NCI-H2029 treated with DMSO at 0.1 percent for 48 hours (cell line): Measurements from ENCODE around the gene CCR9.

Experiments
- DNase-seq: peaks from one replicate; lab custom pipeline; 2025; lab: John Stamatoyannopoulos, UW

The CCR9 gene

DNA sequence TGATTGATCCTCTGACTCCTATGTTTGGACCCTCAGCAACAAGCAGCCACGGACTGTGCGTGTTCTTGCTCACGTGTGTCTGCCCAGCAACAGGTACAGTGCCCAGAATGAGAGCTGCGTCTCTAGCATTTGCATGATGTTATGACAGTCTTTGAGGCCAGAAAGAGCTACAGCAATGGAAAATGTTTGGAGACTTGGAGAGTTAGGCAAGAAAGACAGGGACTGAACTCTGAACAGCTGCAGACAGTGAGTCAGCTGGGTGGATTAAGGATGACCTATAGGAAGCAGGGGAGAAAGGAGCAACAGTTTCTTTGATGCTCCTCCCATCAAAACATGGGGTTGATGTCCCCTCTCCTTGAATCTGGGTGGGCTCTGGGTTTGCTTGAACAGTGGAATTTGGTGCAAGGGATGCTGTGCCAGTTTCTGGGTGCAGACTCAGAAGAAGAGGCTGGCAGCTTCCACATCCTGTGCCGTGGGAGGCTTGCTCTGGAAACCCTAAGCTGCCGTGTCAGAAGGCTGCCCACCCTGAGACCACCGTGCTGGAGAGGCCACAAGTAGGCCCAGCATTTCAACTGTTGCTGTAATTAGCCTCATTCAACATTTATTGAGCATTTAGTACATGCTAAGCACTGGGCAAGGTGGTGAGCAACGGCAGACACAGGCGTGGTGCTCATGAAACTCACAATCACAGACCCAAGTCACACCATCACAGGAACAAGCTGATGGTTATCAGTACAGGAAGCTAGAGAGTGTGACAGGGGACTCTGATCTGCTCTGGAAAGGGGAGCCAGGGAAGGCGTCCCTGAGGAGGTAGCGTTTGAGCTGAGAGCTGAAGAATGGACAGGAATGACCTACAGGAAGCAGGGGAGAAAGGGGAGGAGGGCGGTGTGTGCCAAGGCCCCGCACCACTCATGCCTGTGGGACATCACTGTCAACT lies 21.7 kb downstream of the CCR9 start:
- no peak for DNase-seq

DNA sequence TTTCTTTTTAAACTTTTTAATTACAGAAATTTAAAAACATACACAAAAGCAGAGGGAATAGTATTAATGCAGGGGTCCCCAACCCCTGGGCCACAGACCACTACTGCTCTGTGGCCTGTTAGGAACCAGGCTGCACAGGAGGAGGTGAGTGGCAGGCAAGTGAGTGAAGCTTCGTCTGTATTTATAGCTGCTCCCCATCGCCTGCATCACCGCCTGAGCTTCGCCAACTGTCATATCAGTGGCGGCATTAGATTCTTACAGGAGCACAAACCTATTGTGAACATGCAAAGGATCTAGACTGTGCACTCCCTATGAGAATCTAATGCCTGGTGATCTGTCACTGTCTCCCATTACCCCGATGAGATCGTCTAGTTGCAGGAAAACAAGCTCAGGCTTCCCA lies 22.4 kb downstream of the CCR9 start:
- no peak for DNase-seq

DNA sequence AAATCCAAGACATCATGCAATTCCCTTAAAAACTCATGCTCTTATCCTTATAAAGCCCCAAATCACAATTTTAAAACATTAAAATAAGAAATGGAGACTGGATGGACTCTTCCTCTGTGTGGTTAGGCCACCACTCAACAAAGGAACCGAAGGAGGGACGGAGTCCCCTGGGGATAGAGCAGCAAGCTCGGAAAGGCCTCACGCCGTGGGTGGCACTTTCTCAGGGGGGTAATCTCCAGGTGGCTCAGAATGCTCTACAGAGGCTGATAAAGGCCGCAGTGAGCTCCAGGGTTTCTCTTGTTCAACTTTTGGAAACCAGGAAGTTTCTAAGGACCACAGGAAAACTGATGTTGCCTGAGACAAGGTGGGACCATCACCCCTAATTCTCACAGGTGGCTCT lies 23.2 kb downstream of the CCR9 start:
- DNase-seq: no peak

DNA sequence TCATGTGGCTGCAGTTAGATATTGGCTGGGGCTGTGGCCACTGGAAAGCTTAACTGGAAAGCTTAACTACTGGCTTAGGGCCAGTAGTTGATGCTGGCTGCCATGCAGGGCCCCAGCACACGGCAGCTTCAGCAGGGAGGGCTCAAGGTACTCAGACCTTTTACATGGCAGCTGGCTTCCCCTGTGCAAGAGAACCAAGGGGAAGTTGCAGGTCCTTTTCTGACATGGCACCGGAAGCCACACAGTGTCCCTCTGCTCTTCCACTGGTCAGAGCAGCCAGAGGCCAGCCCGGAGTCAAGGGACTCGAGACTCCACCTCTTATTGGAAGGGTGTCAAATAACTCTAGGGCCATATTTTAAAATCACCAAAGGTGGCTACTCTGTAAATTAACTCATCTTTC lies 24.5 kb downstream of the CCR9 start:
- DNase-seq: no peak

DNA sequence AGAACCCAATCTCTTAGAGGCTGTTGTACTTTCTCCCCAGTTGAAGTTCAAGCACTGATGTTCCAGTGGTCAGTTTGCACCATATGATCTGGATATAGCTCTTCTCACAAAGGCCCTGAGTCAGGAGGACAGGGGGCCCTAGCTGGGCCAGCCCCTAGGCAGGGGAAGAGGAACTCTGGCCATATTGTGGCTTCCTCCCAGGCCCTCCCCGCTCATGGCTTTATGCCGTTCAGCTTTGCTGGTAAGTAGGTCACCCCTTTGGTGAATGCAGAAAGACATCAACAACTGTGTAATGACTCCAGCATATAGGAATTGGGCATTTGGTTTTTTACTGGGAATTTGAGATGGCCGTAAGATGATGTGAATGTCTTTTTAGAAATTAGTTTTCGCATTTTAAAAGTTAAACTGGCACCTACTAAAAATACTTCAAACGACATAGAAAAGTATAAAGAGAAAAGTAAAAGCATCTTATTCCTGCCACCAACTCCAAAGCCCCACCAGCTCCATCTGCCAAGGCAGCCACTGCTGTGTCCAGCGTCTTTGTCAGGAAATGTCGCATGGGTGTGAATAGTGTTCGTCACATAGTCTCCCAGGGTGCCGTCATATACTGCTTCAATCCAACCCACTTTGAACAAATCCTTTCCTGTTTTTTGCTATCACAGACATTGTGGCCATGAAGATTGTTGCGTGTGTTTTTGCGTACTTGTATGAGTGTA lies 25.3 kb downstream of the CCR9 start:
- no peak for DNase-seq

DNA sequence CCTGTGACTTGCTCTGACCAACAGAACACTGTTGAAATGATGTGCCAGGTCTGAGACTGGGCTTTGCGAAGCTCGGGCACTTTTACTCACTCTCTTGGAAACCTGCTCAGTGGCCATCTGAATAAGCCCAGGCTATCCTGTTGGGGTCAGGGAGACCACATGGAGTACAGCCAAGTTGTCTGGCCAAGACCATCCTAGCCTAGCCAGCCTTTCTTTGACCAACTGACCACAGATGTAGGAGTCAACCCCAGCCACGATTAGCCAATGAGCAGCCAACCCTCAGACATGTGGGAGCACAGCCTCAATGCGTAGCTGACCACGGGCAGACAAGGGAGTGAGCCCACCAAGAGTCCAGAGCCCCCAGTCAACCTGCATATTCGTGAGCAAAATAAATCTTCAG lies 26.1 kb downstream of the CCR9 start:
- DNase-seq: no peak

DNA sequence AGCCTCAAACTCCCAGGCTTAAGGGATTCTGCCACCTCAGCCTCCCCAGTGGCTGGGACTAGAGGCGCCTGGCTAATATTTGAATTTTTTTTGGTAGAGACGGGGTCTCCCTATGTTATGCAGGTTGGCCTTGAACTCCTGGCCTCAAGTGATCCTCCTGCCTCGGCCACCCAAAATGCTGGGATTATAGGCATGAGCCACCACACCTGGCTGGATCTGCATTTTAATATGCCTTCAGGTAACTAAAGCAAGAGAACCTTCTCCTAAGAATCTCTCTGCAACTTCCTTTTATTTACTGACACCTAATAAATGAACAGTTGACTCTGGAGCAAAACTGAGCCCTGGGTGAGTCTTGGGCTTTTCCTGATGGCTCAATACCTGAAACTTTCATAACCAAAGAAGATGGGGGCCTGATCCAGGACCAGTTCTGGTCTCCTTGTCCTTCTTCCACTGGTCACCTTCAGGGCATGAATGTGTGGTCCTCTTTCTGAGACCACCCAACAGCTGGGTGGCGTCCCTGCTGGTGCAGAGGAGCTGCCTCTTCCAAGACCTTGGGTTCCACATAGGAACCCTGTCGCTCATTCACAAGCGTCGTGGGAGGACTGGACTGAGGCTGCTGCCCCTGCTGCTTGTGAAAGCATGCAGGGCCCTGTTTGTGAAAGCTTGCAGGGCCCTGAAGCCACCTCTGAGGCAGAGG lies 28.2 kb downstream of the CCR9 start:
- DNase-seq: no peak

DNA sequence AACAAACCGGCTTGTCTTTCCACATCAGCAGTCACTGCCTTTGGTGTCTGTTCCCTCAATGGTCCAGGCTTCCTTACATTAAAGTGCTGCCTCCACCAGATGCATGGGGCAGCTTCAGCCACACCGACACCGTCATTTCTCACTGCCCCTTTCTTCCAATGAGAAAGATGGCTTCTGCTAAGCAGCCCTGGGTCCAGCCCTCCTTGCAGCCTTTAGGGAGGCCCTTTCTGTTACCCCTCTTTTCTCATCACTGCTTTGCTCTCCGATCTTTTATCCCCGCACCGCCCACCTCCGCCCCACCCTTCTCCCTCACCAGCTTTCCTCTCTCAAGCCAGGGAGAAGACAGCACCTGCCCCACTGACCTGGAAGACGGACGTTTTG lies 28.7 kb downstream of the CCR9 start:
- no peak for DNase-seq

DNA sequence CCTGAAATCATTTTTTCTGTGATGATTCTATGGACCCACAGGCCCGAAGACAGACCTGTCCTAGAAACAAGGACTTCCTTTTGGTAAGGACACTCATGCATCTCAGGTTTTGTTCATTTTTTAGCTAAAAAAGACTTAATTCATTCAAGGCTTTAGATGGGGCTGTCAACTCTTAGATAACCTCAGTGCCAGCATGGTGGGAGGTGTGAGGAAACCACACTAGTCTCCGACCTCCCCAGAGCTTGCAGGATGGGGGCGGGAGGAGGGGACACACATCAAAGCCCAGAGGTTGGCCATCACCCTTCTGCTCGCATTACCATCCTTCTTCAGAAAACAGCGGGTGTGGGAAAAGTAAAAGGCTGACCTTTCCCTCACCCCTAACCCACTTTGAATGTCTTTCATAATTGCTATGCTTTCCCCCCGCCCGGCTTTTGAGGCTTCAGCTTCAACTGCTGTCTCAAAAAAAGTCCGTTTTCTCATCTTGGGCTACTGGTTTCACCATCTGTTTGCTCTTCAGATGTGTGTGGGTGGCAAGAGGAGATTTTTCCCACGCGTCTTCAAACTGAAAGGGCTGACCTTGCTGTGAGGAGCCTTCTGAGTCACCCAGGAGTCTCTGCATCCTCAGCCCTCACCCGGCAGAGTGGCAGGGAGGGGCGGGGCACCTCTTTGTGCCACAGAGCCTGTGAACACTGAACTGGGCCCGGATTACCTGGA lies 29.3 kb downstream of the CCR9 start:
- no peak for DNase-seq

DNA sequence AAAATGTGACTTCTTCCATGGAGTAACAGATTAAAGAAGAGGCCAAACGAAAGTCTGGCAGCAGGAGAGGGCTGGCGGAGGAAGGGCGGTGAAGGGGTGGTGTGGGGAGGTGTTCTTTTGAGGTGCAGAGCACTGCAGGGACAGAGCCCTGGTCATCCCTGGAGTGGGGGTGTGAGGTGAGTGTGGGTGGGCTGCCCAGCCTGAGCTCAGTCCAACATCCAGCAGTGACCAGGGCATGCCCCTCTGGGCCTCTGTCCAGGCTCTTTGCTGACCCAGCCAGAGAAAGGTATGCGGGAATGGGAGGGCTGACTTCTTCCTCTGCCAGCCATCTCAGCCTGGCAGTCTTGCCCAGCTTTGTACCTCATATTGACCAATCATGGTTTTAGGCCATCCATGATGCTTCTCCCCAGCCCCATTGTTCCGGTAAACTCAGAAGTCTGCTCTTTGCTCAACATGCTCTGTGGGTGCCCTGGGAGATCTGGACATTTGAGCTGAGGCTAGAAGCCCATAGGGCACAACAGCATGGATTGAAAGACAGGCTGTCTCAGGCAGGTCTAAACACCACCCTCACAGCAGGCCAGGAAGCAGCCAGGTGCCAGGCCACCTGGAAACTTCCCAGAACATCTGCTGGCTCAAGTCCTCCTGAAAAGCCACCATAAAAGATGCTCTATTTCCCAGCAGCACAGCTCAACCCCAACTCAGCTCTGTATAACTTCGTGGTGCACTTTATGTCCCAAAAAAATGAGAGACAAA lies 31.0 kb downstream of the CCR9 start:
- DNase-seq: no peak

DNA sequence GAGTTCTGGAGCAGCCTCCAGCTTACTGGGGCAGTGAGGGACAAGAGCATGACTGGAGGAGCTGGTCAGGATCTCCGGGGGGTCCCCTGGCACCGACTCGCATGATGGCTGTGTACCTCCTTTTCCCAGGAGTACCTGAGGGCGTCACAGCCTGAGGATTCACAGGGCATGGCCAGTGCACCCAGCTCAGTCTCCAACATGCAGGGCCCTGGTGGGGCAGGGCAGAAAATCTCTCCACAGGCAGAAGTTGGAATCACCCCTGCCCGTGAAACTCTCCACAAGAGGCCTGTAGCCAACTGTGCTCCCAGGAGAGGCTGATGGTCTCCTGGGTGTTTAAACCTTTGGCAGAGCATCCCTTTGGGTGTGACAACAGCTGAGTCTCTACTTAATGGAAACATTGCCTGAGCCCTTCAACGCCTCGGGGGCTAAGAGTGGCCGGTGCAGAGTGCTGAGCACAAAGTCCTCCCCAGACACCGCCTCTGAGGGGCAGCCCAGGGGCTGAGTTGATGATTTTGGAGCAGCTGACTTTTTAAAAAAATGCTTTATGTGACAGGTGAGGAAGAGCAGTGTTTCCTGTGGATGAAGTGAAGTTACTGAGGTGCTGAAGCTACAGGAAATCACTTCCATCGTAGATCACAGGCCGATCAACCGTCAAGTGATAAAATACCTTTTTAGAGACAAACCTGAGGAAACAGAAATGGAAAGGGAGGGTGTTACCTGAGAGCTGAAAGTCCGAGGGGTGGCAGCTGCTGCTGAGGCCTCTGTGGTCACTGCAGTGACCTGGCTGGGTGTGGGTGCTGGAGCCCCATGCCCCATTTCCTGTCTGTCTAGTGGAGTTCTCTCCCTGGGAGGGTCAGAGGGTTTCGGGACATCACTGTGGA lies 35.1 kb downstream of the CCR9 start:
- DNase-seq: no peak

DNA sequence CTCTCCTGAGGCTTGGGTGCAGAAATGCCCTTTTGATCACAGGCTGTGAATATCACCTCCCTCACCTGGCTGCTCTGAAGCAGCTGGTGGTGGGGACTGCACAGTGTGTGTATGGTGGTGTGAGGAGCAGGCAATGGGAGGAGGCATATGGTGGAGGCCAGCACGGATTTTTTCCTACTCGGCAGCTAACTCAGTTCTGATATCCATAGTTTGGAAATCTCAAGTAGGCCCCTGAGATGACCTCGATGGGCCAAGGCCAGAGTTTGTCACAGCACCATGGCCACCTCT lies 35.6 kb downstream of the CCR9 start:
- no peak for DNase-seq

DNA sequence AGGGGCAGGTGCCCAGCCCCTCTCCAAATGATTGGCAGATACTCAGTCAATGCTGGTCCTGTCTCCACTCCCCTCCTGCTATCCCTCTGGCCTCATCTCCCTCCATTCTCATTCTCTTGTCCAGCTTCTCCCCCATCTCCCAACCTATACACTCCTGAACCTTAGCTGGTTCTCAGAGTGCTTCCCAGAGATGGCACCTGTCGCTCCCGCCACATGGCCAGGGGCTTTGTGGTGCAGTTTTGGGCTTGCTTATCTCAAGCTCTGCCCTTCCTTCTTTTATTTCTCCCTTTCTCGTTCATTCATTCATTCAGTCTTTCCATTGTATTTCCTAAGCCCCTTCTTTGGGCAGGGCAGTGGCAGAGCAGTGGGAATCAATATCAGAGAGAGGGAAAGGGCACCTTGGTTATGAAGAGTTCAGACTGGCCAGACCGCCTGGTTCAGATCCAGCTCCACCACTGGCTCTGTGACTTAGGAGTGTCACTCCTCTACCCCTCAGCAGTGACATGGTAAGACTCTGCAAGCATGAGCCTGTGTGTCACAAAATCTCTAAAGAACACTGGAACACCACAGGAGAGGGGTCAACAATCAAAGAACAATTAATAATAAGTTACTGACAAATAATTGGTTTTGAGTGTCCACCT lies 36.7 kb downstream of the CCR9 start:
- no peak for DNase-seq

DNA sequence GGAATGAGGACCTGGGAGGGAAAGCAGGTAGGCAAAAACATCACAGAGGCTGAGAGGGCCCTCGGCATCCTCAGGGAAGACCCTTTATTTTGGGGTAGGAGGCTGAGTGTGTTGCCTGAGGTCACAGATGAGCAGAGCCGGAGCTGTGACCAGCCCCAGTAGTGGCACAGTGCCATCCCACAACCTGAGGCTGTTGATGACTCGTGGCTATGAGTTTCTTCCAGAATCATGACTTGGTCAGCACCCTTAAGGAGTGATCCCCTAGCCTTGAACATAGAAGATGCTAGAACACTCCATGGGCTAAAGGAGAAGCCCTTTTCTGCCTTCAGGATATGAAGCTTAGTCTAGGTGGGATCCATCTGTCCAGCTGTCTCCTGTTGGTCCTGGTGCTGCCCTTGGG lies 37.4 kb downstream of the CCR9 start:
- DNase-seq: no peak

DNA sequence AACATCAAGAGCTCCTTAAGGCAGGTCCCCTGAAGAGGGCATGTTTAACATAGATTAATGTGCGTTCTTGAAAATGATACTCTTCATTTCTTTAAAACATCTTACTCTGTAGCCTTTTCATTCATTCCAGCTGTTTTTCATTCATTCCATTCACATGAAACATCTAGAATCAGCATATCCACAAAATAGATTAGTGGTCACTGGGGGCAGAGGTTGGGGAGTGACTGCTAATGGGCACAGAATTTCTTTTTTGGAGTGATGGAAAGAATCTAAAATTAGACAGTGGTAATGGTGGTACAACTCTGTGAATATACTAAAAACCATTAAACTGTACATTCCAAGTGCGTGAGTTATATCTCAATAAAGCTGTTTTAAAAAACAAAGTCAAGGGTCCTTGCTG lies 41.5 kb downstream of the CCR9 start:
- no peak for DNase-seq

DNA sequence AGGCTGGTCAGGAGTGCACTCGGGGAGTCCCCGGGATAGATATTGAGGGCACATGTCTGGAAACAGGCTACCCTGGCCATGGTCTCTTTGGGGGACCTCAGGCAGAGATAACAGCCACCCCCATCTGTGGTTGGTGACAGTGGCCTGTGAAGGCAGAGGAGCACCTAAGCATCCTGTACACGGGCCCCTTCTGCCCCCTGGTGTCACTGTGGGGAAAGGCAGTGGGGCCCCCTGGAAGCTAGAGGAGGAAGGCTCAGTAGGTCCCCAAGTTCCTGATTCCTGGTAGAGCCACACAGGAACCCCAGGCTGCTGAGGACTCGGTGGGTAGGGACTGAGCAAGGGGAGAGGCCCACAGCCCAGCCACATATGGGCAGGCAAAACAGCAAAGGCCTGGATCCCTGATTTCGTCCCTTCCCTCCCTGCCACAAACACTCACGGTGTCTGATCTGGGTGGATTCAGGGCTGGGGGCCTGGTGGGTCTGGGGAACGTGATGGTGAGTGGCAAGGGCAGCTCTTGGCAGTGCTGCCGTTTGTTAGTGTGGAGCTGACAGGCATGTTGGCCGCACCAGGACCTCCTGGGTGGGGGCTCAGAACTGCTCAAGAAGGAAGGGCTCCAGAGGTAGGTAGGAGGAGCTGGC lies 42.8 kb downstream of the CCR9 start:
- DNase-seq: no peak

DNA sequence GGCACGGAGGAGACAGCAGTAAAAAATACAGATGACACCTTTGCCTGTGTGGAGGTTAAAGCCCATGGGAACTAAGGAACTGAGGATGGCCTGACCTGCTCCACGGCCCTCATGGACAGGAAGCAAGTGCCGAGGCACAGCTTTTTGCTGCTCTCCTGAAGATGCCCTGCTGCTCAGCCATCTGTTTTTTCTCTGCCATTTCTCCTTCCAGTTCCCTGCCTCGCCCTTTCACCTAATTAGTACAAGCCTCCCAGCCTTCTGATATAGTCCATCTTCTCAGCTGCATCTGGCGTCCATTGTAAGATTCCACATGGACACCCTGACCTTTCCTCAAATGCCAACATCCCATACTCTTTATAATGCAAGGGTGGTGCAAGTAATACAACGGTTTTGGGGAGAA lies 45.2 kb downstream of the CCR9 start:
- DNase-seq: no peak

DNA sequence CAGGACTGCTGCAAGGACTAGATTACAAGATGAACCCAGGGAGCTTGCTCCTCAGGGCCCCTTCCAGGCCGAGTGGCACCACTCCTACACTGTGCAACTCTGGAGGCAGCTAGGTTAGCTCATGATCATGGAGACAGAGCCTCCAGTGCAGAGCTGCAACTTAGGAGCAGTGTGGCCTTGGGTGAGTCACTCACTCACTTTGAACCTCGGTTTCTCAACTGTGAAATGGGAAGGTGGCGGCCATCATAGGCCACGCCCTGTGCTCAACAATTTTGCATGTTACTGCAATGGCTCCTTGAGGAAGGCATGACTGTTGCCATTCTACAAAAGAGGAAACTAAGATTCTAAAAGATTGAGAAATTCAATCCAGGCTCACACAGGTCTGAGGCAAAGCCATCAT lies 45.8 kb downstream of the CCR9 start:
- no peak for DNase-seq

DNA sequence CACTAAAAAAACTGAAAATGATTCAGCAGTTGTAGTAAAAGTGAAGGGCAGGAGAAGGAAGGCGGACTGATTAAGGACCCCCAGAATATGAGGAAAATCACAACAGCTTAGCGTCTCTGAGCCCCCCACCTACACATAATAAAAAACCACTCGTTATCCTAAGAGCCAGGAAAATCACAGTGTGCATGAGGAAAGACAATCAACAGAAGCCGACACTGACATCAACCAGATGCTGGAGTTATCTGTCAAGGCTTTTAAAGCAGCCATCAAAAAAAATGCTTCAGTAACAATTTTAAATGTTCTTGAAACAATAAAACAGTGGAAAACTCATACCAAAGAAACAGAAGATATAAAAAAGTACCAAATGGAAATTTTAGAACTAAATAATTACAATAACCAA lies 47.2 kb downstream of the CCR9 start:
- no peak for DNase-seq

DNA sequence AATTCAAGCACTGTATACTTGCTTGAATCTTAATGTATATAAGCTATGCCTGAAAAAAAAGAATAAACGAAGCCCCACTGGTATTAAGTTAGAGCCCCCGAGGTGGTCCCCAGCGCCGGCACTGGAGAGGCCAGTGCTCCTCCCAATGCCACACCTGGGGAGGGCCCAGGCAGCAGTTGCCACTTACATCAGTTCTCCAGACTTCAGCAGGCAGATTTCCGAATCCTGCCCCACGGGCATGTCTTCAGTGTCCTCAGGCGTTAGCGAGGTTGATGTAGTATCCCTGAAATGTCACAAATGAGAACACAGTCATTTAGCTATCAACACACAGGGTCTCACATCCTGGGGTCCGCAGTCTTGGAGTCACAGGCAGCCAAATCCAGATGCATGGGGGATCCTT lies 49.9 kb downstream of the CCR9 start:
- DNase-seq: no peak
